GM23338 (cell line): ENCODE measurements around the gene GRID1. TPM values are rescaled to one million over a fixed set of nuclear protein-coding genes. Genes with fewer than 3 reads are reported as not detected.

Experiments used
- ATAC-seq: fragments of 200-7000 bp; cut with Tn5 transposase; 3 replicates; pipeline ENCODE4 v1.9.1; 2020
- DNase-seq: peaks from one replicate; pipeline ENCODE4 v3.0.0-alpha.2; 2015; ENCODE audit warnings: low spot score
- H2AFZ ChIP-seq: fragments of 200-600 bp; sonication (generic); 2 replicates; pipeline ENCODE4 v1.8.0; 2016; ENCODE audit warnings: antibody characterized with exemption, mild to moderate bottlenecking, moderate library complexity
- H3F3A ChIP-seq: fragments of 200-600 bp; sonication (generic); replicated peaks from 2 replicates; pipeline ENCODE4 v1.8.0; 2017; ENCODE audit warnings: antibody characterized with exemption, mixed run types, low read depth
- H3K27ac ChIP-seq: fragments of 200-600 bp; sonication (generic); 2 replicates; pipeline ENCODE4 v1.6.1; 2016; ENCODE audit warnings: low read depth
- H3K27me3 ChIP-seq: fragments of 200-600 bp; sonication (generic); 2 replicates; pipeline ENCODE4 v1.8.0; 2016; ENCODE audit warnings: mild to moderate bottlenecking, mixed run types, moderate library complexity; ENCODE audit not compliant: insufficient read depth
- H3K36me3 ChIP-seq: fragments of 200-600 bp; sonication (generic); 2 replicates; pipeline ENCODE4 v1.8.0; 2016; ENCODE audit warnings: mild to moderate bottlenecking; ENCODE audit not compliant: insufficient read depth
- H3K4me1 ChIP-seq: fragments of 200-600 bp; sonication (generic); 2 replicates; pipeline ENCODE4 v1.8.0; 2016; ENCODE audit warnings: mild to moderate bottlenecking, moderate library complexity; ENCODE audit not compliant: insufficient read depth
- H3K4me2 ChIP-seq: fragments of 200-600 bp; sonication (generic); 2 replicates; pipeline ENCODE4 v1.7.1; 2017; ENCODE audit warnings: mixed run types
- H3K4me3 ChIP-seq: fragments of 200-600 bp; sonication (generic); 2 replicates; pipeline ENCODE4 v1.6.1; 2016; ENCODE audit warnings: mixed run types
- H3K79me2 ChIP-seq: fragments of 200-600 bp; sonication (generic); replicated peaks from 2 replicates; pipeline ENCODE4 v1.8.0; 2017; ENCODE audit warnings: mild to moderate bottlenecking; ENCODE audit not compliant: insufficient read depth
- H3K9me2 ChIP-seq: fragments of 200-600 bp; sonication (generic); 2 replicates; pipeline ENCODE4 v1.8.0; 2017; ENCODE audit not compliant: insufficient read depth
- H4K20me1 ChIP-seq: fragments of 200-600 bp; sonication (generic); replicated peaks from 2 replicates; pipeline ENCODE4 v1.8.0; 2017; ENCODE audit warnings: mild to moderate bottlenecking; ENCODE audit not compliant: insufficient read depth
- H3K27ac Mint-ChIP-seq: 2 replicates; pipeline ENCODE4 v1.8.0; 2020; ENCODE audit warnings: inconsistent platforms, mild to moderate bottlenecking, moderate library complexity, mixed read lengths
- H3K27me3 Mint-ChIP-seq: 3 replicates; pipeline ENCODE4 v1.8.0; 2022; ENCODE audit warnings: low read depth, mild to moderate bottlenecking, moderate library complexity, mixed read lengths, inconsistent platforms; ENCODE audit not compliant: insufficient read depth, poor library complexity
- H3K36me3 Mint-ChIP-seq: 3 replicates; pipeline ENCODE4 v1.8.0; 2021; ENCODE audit warnings: low read depth, mild to moderate bottlenecking, inconsistent platforms, moderate library complexity, mixed read lengths
- H3K4me1 Mint-ChIP-seq: 3 replicates; pipeline ENCODE4 v1.8.0; 2020; ENCODE audit warnings: mild to moderate bottlenecking, inconsistent platforms, mixed read lengths
- H3K4me3 Mint-ChIP-seq: 3 replicates; pipeline ENCODE4 v1.8.0; 2021; ENCODE audit warnings: moderate library complexity, mild to moderate bottlenecking, inconsistent platforms, mixed read lengths
- H3K9me3 Mint-ChIP-seq: 3 replicates; pipeline ENCODE4 v1.8.0; 2020; ENCODE audit warnings: moderate library complexity, mild to moderate bottlenecking, inconsistent platforms, mixed read lengths
- CREB1 ChIP-seq: fragments of 250-450 bp; sonication (Bioruptor Pico); IDR thresholded peaks from 2 replicates; pipeline ENCODE4 v1.5.0; 2020; ENCODE audit warnings: low read depth, mild to moderate bottlenecking, moderate library complexity
- ETS1 ChIP-seq: IDR thresholded peaks from 2 replicates; pipeline ENCODE4 v1.6.1; 2016; ENCODE audit warnings: antibody characterized with exemption
- EZH2 ChIP-seq: fragments of 200-600 bp; sonication (generic); IDR thresholded peaks from one replicate; pipeline ENCODE4 v1.8.0; 2017; ENCODE audit warnings: antibody characterized with exemption, mild to moderate bottlenecking, low read depth; ENCODE audit not compliant: unreplicated experiment
- EZH2phosphoT487 ChIP-seq: fragments of 200-600 bp; sonication (generic); IDR thresholded peaks from one replicate; pipeline ENCODE4 v1.8.1; 2018; ENCODE audit warnings: antibody characterized with exemption; ENCODE audit not compliant: unreplicated experiment
- JUNB ChIP-seq: IDR thresholded peaks from one replicate; pipeline ENCODE4 v1.6.1; 2016; ENCODE audit warnings: antibody characterized with exemption; ENCODE audit not compliant: unreplicated experiment
- NANOG ChIP-seq: IDR thresholded peaks from 2 replicates; pipeline ENCODE4 v1.6.1; 2016; ENCODE audit warnings: antibody characterized with exemption, borderline replicate concordance
- POLR2AphosphoS5 ChIP-seq: IDR thresholded peaks from 2 replicates; pipeline ENCODE4 v1.6.1; 2016; ENCODE audit warnings: antibody characterized with exemption, low read depth
- STAT1 ChIP-seq: IDR thresholded peaks from one replicate; pipeline ENCODE4 v1.6.1; 2016; ENCODE audit warnings: antibody characterized with exemption; ENCODE audit not compliant: unreplicated experiment
- ZNF331 ChIP-seq: fragments of 250-450 bp; sonication (Bioruptor Pico); IDR thresholded peaks from 2 replicates; pipeline ENCODE4 v1.5.0; 2020; ENCODE audit warnings: low read depth, mild to moderate bottlenecking, moderate library complexity
- ZNF462 ChIP-seq: fragments of 250-450 bp; sonication (Bioruptor Pico); IDR thresholded peaks from 2 replicates; pipeline ENCODE4 v1.5.0; 2020; ENCODE audit warnings: mild to moderate bottlenecking, moderate library complexity
- polyA plus RNA-seq: library from polyadenylated mRNA; unstranded; fragments of >200 nt; fragmentation: Nextera tagmentation; extraction: Ambion mirVana; gene quantifications from 2 replicates; pipeline ENCODE4 v1.2.1, GENCODE V29; 2016
- total RNA-seq: library from RNA; depleted of rRNA; stranded (reverse); fragments of >200 nt; shearing (Covaris generic); gene quantifications from 2 replicates; pipeline ENCODE4 v1.2.3, GENCODE V29; 2014
- TF ChIP-seq, protein P1 (sequence below), 2 experiments: fragments of 200-600 bp in 1 of 2; sonication (generic) in 1 of 2; conservative IDR thresholded peaks; 2 replicates each; pipeline versions ENCODE4 v1.5.1 to v1.6.1; 2016 to 2017; ENCODE audit warnings: antibody characterized with exemption in 2 of 2, low read depth in 2 of 2, mild to moderate bottlenecking in 2 of 2, moderate library complexity in 1 of 2

Gene GRID1
- total and polyA plus RNA-seq, 2 experiments from 2014 or later = 0.14 to 0.15 TPM

DNA sequence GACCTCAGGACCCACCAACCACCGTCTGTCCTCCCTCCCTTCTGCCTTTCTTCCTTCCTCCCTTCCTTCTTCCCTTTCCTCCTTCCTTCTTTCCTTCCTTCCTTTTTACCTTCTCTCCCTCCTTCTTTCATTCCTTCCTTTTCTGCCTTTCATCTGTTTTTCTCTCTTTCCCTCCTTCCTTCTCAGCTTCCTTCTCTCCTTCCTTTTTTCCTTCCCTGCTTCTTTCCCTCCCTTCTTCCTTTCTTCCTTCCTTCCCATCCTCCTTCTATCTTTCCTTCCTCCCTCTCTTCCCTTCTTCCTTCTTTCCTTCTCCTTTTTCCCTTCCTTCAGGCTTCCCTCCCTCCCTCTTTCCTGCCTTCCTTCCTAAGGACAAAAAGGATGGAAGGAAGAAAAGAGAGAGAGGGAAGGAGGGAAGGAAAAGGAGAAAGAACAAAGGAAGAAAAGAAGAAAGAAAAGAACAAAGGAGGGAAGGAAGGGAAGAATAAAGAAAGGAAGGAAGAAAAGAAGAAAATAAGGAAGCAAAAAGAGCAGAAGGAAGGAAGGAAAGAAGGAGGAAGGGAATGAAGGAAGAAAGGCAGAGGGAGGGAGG lies 405.0 kb downstream of the GRID1 start:
- Histone ChIP-seq H4K20me1 (no peaks in the 10 kb centered on the region), H3K4me3 (no peak overlapping the region), H3K36me3 (no peaks in the 10 kb centered on the region), H3K27ac (no peak overlapping the region), H3F3A (no peaks in the 10 kb centered on the region), H3K4me1 (no peaks in the 10 kb centered on the region), H3K4me2 (no peak overlapping the region), H3K79me2 (no peaks in the 10 kb centered on the region), H2AFZ (no peak overlapping the region), H3K9me2 (no peaks in the 10 kb centered on the region), H3K27me3 (no peaks in the 10 kb centered on the region)
- Mint-ChIP-seq H3K4me1 (no peaks in the 10 kb centered on the region), H3K36me3 (peaks cover 25% of the 10 kb centered on the region; the same call in 2 of the 3 replicates), H3K27me3 (peaks cover 5% of the 10 kb centered on the region), H3K9me3 (peaks cover 94% of the 10 kb centered on the region), H3K27ac (no peak overlapping the region), H3K4me3 (no peak overlapping the region)
- TF ChIP-seq CREB1 (CRISPR knock-in tag) = no peak
- TF ChIP-seq NANOG = no peak
- no peak for TF ChIP-seq EZH2phosphoT487
- no peak for TF ChIP-seq ZNF462 (CRISPR knock-in tag)
- TF ChIP-seq STAT1 = no peak
- no peak for TF ChIP-seq ETS1
- TF ChIP-seq EZH2 = no peak
- no peak for TF ChIP-seq JUNB
- no peak for TF ChIP-seq POLR2AphosphoS5
- no peak for TF ChIP-seq ZNF331
- TF ChIP-seq, protein P1, sequence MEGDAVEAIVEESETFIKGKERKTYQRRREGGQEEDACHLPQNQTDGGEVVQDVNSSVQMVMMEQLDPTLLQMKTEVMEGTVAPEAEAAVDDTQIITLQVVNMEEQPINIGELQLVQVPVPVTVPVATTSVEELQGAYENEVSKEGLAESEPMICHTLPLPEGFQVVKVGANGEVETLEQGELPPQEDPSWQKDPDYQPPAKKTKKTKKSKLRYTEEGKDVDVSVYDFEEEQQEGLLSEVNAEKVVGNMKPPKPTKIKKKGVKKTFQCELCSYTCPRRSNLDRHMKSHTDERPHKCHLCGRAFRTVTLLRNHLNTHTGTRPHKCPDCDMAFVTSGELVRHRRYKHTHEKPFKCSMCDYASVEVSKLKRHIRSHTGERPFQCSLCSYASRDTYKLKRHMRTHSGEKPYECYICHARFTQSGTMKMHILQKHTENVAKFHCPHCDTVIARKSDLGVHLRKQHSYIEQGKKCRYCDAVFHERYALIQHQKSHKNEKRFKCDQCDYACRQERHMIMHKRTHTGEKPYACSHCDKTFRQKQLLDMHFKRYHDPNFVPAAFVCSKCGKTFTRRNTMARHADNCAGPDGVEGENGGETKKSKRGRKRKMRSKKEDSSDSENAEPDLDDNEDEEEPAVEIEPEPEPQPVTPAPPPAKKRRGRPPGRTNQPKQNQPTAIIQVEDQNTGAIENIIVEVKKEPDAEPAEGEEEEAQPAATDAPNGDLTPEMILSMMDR (conservative IDR thresholded peaks at IDR 0.05; ENCODE audit: low read depth in 2 of 2) = no peak
- no peak for ATAC-seq
- no peak for DNase-seq
